ENCODE measurements around the gene FAT1.

GRCh38 chr4:186658657-186659056, 65.0 kb downstream of the FAT1 start:
- TF ChIP-seq CTCF (IDR thresholded peaks at IDR 0.05) = no peak
- TF ChIP-seq POLR2A (IDR thresholded peaks at IDR 0.05) = no peak
- no peak for TF ChIP-seq POLR2AphosphoS5 (IDR thresholded peaks at IDR 0.05)
- TF ChIP-seq EP300 (IDR thresholded peaks at IDR 0.05; ENCODE audit: low read depth) = no peak
